ENCODE data around the gene TMEM120B.

Gene TMEM120B

DNA sequence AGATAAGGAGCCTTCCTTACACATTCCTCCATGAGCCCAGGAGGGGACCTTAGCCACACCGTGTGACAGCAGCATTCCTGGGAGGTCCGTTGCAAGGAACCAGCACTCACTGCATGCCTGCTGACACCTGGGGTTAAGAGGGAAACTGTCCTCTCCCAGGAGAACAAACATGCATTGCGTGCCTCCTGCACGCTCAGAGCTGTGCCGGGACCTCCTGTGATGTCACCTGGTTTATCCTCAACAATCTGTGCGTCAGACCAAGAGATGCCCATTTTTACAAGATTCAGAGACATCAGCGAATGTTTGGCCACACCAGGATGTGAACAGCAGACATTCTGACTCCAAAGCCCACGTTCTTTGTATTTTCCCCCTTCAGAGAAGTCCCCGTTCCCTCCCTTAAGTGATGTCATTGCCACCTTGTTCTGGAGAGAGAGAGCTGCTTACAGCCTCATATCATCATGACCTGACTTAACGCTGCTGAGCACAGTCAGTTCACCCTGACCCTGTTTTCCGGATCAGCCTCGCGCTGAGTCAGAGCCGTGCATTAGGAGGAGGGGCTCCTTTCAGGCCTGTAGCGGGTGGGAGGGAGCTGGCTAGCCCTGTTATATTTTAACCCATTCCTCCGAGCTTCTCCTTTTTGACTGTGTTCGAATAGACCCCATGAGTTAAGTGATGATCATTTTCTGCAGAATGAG, 36.2 kb downstream of the TMEM120B start:
- ChIA-PET CTCF (interaction anchor here (0.6 kb wide), 1 partner anchor 45 kb away, joined by 4 read pairs; the partner anchor contains the start of gene RHOF), POLR2A (ENCODE audit: low non-redundant PET) (interaction anchor here (0.6 kb wide), 1 partner anchor 426 kb away, joined by 4 read pairs; no protein-coding TSS in a partner anchor)
- TF ChIP-seq, protein P1, sequence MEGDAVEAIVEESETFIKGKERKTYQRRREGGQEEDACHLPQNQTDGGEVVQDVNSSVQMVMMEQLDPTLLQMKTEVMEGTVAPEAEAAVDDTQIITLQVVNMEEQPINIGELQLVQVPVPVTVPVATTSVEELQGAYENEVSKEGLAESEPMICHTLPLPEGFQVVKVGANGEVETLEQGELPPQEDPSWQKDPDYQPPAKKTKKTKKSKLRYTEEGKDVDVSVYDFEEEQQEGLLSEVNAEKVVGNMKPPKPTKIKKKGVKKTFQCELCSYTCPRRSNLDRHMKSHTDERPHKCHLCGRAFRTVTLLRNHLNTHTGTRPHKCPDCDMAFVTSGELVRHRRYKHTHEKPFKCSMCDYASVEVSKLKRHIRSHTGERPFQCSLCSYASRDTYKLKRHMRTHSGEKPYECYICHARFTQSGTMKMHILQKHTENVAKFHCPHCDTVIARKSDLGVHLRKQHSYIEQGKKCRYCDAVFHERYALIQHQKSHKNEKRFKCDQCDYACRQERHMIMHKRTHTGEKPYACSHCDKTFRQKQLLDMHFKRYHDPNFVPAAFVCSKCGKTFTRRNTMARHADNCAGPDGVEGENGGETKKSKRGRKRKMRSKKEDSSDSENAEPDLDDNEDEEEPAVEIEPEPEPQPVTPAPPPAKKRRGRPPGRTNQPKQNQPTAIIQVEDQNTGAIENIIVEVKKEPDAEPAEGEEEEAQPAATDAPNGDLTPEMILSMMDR (conservative IDR thresholded peaks at IDR 0.05; ENCODE audit: low read depth) = no peak
- DNase-seq (ENCODE audit: low spot score) = no peak
- peak overlapping the region; percentile 62 for H3K27ac ChIP-seq

DNA sequence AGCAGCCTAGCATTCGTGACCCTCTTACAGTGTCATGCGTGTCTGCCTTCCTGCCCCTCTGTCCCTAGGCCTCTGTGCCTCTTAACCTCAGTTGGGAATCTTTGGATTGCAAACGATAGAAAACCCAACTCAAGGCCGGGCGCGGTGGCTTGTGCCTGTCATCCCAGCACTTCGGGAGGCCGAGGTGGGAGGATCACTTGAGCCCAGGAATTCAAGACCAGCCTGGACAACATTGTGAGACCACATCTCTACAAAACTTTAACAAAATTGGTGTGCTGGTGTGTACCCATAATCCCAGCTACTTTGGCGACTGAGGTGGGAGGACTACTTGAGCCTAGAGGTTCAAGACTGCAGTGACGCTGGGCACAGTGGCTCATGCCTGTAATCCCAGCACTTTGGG, 36.7 kb downstream of the TMEM120B start:
- POLR2A ChIA-PET (ENCODE audit: low non-redundant PET) = interaction anchor here (0.6 kb wide), 1 partner anchor 426 kb away, joined by 4 read pairs; no protein-coding TSS in a partner anchor
- CTCF ChIA-PET = interaction anchor here (0.6 kb wide), 1 partner anchor 45 kb away, joined by 4 read pairs; the partner anchor contains the start of gene RHOF
- peak overlapping the region; percentile 62 for H3K27ac ChIP-seq
- DNase-seq (ENCODE audit: low spot score) = no peak
- TF ChIP-seq, protein P1 (conservative IDR thresholded peaks at IDR 0.05; ENCODE audit: low read depth) = no peak

DNA sequence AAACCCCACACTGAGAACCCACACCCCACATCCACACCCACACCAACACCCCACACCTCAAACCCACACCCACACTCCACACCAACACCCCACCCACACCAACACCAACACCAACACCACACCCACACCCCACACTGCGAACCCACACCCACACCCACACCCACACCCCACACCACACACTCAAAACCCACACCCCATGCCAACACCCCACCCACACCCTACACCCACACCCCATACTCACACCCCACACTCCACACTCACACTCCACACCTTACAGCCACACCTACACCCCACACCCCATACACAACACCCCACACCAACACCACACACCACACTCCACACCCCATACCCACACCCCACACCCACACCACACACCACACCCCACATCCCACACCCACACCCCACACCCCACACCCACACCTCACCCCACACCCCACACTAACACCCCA, 38.0 kb downstream of the TMEM120B start:
- CTCF ChIA-PET = interaction anchor here (0.9 kb wide), 1 partner anchor 43 kb away, joined by 3 read pairs; no protein-coding TSS in a partner anchor
- no peak for DNase-seq (ENCODE audit: low spot score)
- H3K27ac ChIP-seq = no peak overlapping the region
- POLR2A ChIA-PET (ENCODE audit: low non-redundant PET) = no interaction called here
- TF ChIP-seq, protein P1 (conservative IDR thresholded peaks at IDR 0.05; ENCODE audit: low read depth) = no peak

DNA sequence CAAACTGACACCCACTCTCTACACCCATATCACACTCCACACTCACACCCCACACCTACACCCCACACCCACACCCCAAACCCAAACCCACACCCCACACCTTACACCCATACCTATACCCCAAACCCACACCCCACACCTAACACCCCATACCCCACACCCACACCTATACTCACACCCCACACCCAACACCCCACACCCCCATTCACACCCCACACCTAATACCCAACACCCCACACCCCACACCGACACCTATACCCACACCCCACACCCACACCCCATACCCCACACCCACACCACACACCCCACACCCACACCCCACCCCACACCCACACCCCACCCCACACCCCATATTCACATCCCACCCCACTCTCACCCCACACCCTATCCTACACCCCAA, 38.5 kb downstream of the TMEM120B start:
- CTCF ChIA-PET = no interaction called here
- no peak for DNase-seq (ENCODE audit: low spot score)
- H3K27ac ChIP-seq = no peak overlapping the region
- TF ChIP-seq, protein P1 (conservative IDR thresholded peaks at IDR 0.05; ENCODE audit: low read depth) = no peak
- POLR2A ChIA-PET (ENCODE audit: low non-redundant PET) = no interaction called here

DNA sequence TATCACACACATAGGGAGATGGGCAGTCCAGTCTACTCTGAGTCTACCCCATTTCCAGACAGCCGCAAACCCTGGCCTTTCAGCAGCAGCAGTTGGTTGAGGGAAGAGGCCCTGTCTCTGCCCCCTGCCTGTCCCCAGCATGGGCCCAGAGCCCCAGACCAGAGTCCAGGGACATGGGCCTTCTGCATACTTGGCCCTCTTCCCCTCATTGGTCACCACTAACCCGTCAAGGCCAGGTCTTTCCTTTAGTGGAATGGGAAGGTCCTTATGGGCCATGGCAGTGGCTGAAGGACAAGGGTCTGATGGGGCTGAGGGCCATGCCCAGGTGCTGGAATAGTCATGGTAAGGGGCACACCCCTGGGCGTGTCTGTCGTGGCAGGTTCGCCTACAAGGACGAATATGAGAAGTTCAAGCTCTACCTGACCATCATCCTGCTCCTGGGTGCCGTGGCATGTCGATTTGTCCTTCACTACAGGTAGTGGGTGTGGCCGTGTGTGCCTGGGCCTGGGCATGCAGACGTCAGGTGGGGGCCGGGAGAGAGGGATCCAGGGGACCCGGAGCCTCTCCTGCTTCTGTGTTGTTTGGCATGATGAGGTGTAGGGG, 39.3 kb downstream of the TMEM120B start:
- CTCF ChIA-PET = interaction anchor here (1.2 kb wide), 1 partner anchor 24 kb away, joined by 3 read pairs; no protein-coding TSS in a partner anchor
- POLR2A ChIA-PET (ENCODE audit: low non-redundant PET) = no interaction called here
- TF ChIP-seq, protein P1 (conservative IDR thresholded peaks at IDR 0.05; ENCODE audit: low read depth) = no peak
- no peak for DNase-seq (ENCODE audit: low spot score)
- no peak overlapping the region for H3K27ac ChIP-seq

DNA sequence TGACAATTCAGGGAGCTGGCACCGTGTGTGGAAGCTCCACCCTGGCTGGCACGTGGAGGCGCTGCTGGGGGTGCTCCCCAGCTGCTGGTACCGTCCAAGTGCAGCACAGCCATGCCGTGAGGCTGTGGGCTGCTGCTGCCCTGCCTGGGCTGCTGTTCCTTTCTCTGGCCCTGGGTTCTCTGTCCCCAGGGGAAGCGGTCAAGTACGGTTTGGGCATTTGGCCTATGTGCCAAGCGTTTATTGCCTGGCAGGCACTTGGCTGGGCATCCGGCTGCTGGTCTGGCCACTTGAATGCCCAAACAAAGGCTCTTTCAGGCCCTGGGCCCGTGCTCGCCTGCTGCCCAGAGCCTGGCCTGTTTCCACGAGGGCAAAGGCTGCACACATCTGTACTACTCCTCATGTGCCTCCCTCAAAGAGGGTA, 41.3 kb downstream of the TMEM120B start:
- POLR2A ChIA-PET (ENCODE audit: low non-redundant PET) = no interaction called here
- TF ChIP-seq, protein P1 (conservative IDR thresholded peaks at IDR 0.05; ENCODE audit: low read depth) = no peak
- DNase-seq (ENCODE audit: low spot score) = no peak
- H3K27ac ChIP-seq = no peak overlapping the region
- CTCF ChIA-PET = no interaction called here
